ENCODE measurements around the gene ATP1B1.

ATP1B1 gene

GRCh38 chr1:169086603-169087455 is 19.7 kb upstream of the ATP1B1 start:
- DNase-seq: peak in 1 of 2 experiments; percentile 46
- no peak for TF ChIP-seq POLR2A (IDR thresholded peaks at IDR 0.05; ENCODE audit: low read length)
- no peak for TF ChIP-seq GATA1 (IDR thresholded peaks at IDR 0.05; ENCODE audit: low read depth, low read length)

GRCh38 chr1:169087876-169088275 is 18.6 kb upstream of the ATP1B1 start:
- no peak for DNase-seq
- TF ChIP-seq GATA1 (IDR thresholded peaks at IDR 0.05; ENCODE audit: low read depth, low read length): no peak
- no peak for TF ChIP-seq POLR2A (IDR thresholded peaks at IDR 0.05; ENCODE audit: low read length)

- DNase-seq: no peak
- no peak for TF ChIP-seq GATA1 (IDR thresholded peaks at IDR 0.05; ENCODE audit: low read depth, low read length)
- TF ChIP-seq POLR2A (IDR thresholded peaks at IDR 0.05; ENCODE audit: low read length): no peak
Measured at GRCh38 chr1:169089776-169090175, 16.7 kb upstream of the ATP1B1 start.

- TF ChIP-seq GATA1 (IDR thresholded peaks at IDR 0.05; ENCODE audit: low read depth, low read length) (no peak), POLR2A (IDR thresholded peaks at IDR 0.05; ENCODE audit: low read length) (no peak)
- no peak for DNase-seq
Measured at GRCh38 chr1:169090308-169090899, 16.1 kb upstream of the ATP1B1 start.

GRCh38 chr1:169090900-169091311 is 15.6 kb upstream of the ATP1B1 start:
- TF ChIP-seq GATA1 (IDR thresholded peaks at IDR 0.05; ENCODE audit: low read depth, low read length): no peak
- TF ChIP-seq POLR2A (IDR thresholded peaks at IDR 0.05; ENCODE audit: low read length): no peak
- DNase-seq: no peak

GRCh38 chr1:169091480-169091941 is 15.0 kb upstream of the ATP1B1 start:
- no peak for DNase-seq
- TF ChIP-seq POLR2A (IDR thresholded peaks at IDR 0.05; ENCODE audit: low read length) (no peak), GATA1 (IDR thresholded peaks at IDR 0.05; ENCODE audit: low read depth, low read length) (no peak)

- no peak for DNase-seq
- no peak for TF ChIP-seq GATA1 (IDR thresholded peaks at IDR 0.05; ENCODE audit: low read depth, low read length)
- TF ChIP-seq POLR2A (IDR thresholded peaks at IDR 0.05; ENCODE audit: low read length): no peak
Measured at GRCh38 chr1:169092399-169092798, 14.1 kb upstream of the ATP1B1 start.

- TF ChIP-seq GATA1 (IDR thresholded peaks at IDR 0.05; ENCODE audit: low read depth, low read length): no peak
- no peak for TF ChIP-seq POLR2A (IDR thresholded peaks at IDR 0.05; ENCODE audit: low read length)
- DNase-seq: no peak
Measured at GRCh38 chr1:169094897-169095569, 11.5 kb upstream of the ATP1B1 start.

GRCh38 chr1:169098380-169098779 is 8.1 kb upstream of the ATP1B1 start:
- DNase-seq: no peak
- no peak for TF ChIP-seq POLR2A (IDR thresholded peaks at IDR 0.05; ENCODE audit: low read length)
- no peak for TF ChIP-seq GATA1 (IDR thresholded peaks at IDR 0.05; ENCODE audit: low read depth, low read length)

GRCh38 chr1:169099561-169099960 is 6.9 kb upstream of the ATP1B1 start:
- no peak for DNase-seq
- TF ChIP-seq POLR2A (IDR thresholded peaks at IDR 0.05; ENCODE audit: low read length) (no peak), GATA1 (IDR thresholded peaks at IDR 0.05; ENCODE audit: low read depth, low read length) (no peak)

GRCh38 chr1:169100208-169100607 is 6.3 kb upstream of the ATP1B1 start:
- DNase-seq: no peak
- no peak for TF ChIP-seq GATA1 (IDR thresholded peaks at IDR 0.05; ENCODE audit: low read depth, low read length)
- no peak for TF ChIP-seq POLR2A (IDR thresholded peaks at IDR 0.05; ENCODE audit: low read length)

GRCh38 chr1:169100651-169101088 is 5.8 kb upstream of the ATP1B1 start:
- TF ChIP-seq POLR2A (IDR thresholded peaks at IDR 0.05; ENCODE audit: low read length) (no peak), GATA1 (IDR thresholded peaks at IDR 0.05; ENCODE audit: low read depth, low read length) (no peak)
- DNase-seq: peak in 1 of 2 experiments; percentile 41

- TF ChIP-seq GATA1 (IDR thresholded peaks at IDR 0.05; ENCODE audit: low read depth, low read length): no peak
- no peak for DNase-seq
Measured at GRCh38 chr1:169102567-169102966, 3.9 kb upstream of the ATP1B1 start.

GRCh38 chr1:169103002-169103401 is 3.5 kb upstream of the ATP1B1 start:
- no peak for TF ChIP-seq POLR2A (IDR thresholded peaks at IDR 0.05; ENCODE audit: low read length)
- TF ChIP-seq GATA1 (IDR thresholded peaks at IDR 0.05; ENCODE audit: low read depth, low read length): no peak
- no peak for DNase-seq

All from erythroblast (primary cell).